Fibroblast of gingiva (primary cell): ENCODE results near the gene RNF181.
"Not testable (repeated sequence)": the region's sequence is repeated elsewhere in the genome, so short reads cannot be mapped to it uniquely, and the experiment has no call there.

Experiments
- DNase-seq: peaks from one replicate; pipeline ENCODE4 v3.0.0-alpha.2; 2011; ENCODE audit warnings: low read depth

Gene RNF181

DNA sequence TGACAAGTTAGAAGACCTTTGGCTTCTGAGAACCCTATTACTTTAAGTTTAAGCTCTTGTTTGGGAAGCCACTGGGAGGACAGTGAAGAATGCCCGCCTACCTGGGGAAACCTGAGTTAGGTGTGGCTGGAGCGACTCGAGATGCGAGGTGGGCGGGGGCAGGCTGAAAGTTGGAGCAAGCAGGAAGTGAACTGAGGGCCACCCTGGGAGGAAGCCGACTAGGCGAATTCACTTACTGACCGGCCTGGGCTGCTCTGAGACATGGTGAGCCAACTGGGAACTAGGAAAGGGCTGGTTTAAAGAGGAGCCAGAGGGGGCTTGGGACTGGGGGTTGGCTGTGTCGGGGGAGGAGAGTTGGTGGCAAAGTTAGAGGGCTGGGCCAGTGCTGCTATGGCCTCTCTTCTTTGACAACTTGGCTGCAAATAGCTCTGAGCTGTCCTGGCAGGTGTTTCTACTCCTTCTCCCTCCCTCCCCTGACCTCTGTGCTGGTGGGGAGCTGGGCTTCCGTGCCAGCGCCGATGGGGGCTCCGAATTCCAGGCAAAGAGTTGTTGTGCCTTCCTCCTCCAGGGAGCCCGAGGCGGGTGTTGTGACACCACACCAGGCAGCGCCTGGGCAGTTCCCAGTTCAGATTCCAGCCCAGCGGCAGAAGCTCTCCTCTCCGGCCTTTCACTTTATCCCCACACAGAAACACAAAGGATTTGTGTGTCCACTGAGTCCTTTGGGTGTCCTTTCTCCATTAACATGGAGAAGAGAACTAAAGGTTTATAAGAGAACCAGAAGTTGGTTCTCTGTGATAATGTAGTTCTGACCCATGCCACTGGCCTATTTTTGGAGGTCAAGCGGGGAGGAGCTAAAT, 17.9 kb upstream of the RNF181 start, which contains the start of gene VAMP8:
VAMP8 (plus strand) TSS at position 201 of the 857 bp plus-strand sequence; CDS start at position 262, 61 bp downstream.
- no peak for DNase-seq

DNA sequence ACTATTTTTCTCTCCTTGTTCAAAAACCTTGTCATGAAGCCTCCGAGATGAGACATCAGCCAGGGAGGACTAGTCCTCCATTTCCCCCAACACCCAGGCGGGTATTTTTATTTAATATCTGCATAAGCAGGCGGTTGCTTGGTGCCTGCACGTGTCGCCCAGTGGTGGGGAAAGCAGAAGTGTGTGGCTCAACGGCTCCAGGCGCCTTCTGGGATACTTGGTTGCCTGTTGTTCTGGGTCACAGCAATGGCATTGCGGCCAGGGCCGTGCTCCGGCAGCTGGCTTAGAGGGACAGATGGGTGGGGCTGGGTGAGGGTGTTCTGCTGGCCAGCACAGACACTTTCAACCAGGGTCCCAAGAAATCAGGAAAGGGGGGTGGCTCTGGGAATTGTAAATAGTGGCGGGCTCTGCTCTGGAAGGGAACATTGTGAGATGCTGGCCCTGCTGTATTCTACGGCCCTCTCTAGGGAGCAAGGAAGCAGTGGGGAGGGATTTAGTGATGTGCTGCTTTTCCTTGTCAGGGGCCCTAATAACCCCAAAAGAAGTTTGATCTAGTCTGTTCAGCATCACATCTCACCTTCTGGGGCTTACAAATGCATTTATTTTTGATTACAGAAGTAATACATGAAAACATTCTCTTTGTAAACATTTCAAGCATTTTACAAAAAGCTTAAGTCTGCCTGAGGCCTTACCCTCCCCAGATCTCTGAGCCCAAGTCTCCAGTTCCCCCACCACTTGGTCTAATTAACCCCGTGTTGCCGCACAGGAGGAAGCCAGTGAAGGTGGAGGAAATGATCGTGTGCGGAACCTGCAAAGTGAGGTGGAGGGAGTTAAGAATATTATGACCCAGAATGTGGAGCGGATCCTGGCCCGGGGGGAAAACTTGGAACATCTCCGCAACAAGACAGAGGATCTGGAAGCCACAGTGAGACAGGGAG, 17.0 kb upstream of the RNF181 start:
- no peak for DNase-seq

DNA sequence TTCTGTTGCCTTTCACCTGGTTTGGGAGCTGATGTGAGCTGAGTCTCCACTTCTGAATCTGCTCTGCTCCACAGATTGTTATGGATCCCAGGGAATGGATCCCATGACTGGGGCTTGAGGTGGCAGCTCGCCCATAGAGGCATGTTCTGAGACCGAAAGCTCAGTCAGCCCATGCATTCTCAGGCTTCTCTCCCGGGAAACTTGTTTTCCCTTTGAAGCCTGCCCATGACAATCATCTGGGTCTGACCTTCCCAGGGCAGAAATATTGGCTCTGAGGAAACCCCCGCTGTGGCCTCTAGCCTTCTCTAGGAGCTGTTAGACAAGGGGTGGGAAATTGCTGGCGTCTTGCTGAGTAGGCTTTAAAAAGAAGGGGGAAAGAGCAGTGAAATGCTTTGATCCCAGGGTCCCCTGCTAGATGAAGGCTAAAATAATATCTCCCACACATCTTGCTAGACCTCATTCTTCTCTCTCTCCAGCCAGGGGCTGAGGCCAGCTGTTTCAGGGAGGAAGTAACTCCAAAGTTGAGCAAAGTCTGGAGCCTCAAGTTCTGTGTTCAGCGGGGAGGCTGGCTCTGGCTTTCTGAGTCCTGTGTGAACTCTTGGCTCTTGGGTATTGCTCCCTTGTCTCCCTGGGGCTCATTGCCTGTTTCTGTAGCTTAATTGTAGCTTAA, 16.1 kb upstream of the RNF181 start:
- no peak for DNase-seq

DNA sequence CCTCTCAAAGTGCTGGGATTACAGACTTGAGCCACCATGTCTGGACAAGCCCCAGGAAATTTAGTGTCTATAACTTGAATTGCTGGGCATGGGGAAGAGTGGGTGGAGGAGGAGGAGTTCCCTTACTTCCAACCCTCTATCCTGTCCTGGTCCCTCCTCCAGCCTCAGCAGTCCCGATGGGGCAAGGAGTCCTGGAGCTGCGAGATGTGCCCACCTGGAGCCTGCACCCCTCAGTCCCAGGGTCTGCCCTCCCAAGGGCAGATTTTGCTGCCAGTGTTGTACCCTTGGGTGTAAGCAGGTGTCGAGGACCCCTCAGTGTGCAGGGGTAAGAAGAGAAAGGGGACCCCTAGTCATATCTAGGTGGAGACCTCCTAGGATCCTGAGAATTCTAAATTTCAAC, 15.3 kb upstream of the RNF181 start:
- DNase-seq, result no peak

DNA sequence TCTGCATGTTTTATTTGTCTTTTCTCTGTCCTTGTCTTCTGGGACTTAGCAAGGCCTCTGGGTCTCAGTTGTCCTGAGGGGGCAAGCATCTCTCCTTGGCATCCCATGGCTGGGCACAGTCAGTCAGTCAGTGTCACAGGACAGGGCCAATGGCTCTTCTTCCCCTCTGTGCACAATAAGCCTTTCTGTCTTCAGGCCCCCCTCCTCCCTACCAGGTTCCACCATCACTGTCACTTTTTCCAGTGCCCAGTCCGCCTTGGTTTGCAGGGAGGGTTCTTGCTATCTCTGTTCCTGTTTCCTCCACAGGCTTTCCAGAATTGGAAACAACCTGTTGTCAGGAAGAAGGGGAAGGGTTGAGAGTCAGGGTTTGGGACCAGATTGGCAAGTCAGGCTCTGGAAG, 13.1 kb upstream of the RNF181 start:
- no peak for DNase-seq

DNA sequence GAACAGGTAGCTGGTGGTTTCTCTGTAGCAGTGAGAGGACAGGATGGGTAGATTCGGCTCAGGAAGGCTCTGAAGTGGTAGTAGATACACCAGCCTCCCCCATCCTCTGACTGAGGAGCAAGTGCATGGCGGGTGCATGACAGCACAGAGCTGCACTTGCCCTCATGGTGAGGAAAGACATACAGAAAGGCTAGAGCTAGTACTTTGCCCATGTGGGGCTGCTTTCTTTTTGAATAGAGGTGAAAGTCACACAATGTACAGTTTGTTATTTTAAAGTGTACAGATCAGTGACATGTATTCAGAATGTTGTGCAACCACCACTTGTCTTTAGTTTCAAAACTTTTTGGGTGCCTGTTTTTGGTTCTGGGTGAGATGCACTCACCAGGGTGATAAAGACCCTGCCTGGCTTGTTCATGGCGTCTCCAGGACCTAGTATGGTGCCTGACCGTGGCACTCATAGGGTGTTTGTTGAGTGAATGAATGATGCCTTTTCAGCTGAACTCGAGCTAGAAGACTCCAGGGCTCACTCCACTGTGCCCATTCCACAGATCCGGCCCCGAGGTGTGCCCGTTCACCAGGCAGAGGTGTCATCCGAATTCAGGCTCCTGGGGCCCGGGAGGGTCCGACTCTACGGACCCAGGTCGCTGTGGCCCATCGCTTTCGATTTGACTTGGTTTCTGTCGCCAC, 11.7 kb upstream of the RNF181 start:
- DNase-seq, result peak; percentile 14

DNA sequence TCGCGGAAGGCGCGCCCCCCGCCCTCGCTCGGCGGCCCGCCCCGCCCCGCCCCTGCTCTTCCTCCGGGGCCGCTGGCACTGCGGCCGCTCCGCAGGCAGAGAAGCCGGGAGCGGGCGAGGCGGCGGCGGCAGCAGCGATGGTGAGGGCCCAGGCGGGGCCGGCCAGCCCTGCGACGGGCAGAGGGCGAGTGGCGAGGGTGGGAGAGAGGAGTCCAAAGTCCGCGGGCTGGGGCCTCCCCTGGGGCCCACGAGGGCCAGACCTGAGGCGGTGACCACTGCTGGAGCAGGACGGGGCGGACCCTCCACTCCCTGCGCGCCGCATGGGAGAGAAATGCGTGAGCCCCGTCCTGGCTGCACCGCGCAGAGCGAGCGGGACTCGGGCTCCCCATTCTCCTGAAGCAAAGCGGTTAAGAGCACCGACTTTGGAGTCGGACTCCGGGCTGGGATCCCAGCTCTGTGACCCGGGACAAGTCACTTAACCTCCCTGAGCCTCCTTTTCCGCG, 11.1 kb upstream of the RNF181 start, which contains the start of gene VAMP5:
VAMP5 (plus strand) TSS at position 78 of the 503 bp plus-strand sequence; CDS start at position 138, 60 bp downstream.
- DNase-seq, result peak; percentile 26

DNA sequence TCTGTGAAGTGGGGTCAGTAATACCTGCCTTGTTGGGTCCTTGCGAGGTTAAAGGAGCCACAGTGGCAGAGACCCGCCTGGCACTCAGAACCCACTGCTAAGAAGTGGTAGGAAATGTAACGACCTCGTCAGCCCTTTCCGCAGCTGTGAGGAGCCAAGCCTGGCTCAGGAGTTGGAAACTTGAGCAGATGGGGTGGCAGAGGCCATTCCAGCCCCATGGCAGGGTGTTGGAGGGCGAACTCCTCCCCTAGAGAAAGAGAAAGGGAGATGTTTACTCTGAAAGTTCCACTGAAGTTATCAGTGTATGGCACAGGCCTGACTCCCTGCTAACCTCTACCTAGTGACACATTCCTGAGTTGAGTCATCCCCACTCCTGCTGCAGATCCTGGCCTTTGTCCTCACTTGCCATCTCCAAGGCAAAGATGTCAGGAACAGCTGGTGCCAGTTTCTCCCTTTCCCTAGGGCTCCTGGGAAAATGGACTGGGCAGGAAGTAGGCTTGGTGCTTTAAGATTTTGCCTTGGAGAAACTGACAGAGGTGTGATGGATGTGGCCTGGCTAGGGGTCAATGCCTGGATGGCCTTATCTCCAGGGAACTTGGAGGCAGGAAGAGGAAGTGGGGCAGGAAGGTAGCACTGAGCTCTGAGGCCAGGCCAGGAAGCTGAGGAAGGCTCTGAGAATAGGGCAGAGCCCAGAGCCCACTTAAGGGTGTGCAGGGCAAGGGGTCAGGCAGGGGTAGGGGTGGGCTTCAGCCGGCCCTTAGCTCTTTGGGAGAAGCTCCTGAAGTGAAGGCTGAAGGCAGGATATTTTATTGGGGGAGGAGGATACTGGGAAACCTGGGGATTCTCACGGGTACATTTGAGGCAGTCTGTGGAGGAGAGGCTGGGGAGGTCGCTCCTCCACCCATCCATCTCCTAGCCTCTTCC, 10.4 kb upstream of the RNF181 start:
- peak; percentile 49 for DNase-seq

DNA sequence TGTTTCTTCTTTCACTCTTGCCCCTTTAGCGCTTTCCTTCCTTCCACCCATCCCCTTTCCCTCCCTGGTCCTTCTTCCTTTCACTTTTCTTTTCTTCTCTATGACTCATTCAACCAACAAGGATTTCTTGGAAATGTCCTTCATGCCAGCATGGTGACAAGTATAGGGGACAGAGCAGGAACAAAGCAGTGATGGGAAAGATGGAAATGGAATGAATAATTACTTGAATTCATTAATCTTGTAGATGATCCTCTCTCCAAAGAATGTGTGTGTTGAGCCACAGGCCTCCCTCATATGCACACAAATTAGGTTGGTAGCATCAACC, 9.8 kb upstream of the RNF181 start:
- peak; percentile 32 for DNase-seq

DNA sequence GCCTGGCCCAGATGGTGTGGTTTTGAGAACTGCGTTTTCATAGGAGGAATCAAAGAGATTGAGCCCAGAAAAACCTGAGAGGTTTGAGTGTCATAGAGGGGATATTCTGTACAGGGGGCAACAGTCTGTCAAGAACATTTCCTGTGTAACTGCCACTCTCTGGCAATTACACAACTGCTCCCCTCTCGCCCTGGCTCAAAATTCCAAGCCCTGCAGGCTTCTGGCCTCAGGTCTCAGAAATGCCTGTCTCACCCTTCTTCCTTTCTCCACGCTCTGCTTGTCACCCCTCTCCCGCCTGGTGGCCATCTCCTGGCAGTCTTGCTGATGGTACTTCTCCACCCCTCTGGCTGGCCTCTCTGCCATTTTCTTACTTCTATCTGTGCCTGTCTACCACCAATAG, 7.3 kb upstream of the RNF181 start:
- no peak for DNase-seq

DNA sequence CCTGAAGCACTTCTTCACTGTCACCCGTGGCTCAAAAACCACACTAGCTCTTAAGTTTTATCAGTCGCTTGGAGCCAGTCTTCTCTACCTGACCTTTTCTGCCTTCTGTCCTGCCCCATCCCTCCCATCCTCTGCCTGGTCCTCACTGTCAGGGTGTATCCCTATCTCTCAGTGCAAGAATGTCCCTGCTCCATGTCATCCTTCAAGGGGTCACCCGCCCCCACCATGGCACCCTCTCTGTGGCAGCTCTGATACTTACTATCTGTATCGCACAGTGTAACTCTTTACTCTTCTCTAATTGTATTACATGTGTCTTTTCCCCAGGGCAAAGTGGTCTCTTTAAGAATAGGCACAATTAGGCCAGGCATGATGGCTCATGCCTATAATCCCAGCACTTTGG, 6.9 kb upstream of the RNF181 start:
- DNase-seq, result no peak

DNA sequence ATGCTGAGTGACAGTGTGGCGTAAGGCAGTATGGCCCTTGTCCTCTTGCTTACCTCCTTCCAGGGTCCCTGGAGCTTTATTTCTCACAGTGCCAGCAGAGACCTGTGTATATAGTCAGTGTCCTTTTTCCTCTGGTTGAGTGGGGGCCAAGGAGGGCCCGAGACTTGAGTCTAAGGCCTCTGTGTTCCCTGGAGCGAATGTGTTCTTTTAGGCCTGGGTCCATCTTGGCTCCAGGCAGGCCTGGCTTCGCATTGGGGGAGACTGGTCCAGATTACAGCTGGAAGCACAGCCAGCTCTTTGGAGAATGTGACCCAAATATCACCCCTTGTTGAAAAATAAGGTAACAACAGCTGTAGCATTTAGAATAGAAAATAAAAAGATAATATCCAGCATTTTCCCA, 6.4 kb upstream of the RNF181 start:
- DNase-seq, result no peak

DNA sequence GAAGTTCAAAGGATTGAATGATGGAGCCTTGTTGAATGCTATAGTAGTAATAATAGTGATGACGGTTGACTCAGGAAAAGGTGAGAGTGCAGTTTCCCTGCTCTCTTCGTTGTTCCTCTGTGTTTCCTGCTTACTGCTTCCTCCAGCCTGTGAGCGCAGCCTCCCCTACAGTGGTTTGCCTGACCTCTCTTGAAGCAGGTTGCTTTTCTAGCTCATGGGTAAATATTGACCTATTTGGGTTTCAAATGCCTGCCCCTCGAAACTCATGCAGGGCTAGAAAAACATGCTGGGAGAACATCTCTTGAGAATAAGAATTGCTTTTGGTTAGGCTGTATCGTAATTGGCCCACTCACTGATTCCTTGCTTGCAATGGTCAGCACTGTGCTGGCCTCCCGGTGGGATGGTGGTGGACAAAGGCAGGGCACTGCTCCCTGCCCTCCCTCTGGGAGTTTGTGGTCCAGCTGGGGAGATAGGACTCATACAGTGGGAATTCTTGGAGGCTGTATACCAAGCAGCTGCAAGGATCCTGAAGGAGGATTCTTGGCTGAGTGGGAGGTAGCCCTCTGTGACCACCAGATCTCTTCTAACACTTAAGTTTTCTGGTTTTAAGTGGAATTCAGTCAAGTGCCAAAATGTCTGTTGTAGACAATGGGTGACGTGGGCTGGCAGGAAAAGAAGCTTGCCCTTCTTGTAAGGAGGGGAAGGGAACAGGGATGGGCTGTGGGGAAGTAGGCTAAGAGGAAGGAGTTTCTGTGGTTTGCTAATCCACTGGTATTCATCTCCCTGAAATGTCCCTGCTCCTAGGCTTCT, 5.4 kb upstream of the RNF181 start:
- DNase-seq, result peak; percentile 79

DNA sequence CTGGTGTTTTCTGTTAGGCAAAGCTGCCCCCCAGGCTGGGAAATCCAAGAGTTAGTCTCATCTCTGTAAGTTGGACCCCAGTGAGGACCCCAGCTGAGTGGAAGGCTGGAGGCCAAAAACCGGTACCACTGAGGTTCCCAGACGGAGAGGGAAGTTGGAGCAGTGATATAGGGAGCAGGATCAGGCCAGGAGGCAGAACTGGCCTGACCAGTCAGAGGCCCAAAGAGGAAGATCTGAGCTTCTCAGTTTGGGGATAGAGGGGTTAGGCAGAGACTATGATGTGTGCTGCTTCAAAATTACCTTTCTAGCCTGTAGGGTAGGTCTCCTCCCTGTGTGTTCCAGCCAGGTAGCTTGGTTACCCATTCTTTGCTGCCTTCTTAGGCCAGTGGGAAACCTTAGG, 4.6 kb upstream of the RNF181 start:
- no peak for DNase-seq

DNA sequence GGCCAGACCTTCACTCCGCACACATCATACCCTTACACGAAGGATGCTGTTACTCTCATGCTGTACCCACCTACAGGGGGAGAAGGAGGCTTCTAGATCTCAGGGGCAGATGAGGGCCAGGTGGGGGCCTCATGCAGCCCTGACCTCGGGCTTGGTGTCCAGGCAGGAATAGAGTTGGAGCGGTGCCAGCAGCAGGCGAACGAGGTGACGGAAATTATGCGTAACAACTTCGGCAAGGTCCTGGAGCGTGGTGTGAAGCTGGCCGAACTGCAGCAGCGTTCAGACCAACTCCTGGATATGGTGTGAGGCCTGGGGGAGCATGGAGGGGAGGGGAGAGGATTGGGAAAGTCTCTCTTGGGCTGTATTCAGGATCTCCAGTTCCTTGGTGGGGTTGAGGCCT, 4.0 kb upstream of the RNF181 start:
- DNase-seq, result no peak

DNA sequence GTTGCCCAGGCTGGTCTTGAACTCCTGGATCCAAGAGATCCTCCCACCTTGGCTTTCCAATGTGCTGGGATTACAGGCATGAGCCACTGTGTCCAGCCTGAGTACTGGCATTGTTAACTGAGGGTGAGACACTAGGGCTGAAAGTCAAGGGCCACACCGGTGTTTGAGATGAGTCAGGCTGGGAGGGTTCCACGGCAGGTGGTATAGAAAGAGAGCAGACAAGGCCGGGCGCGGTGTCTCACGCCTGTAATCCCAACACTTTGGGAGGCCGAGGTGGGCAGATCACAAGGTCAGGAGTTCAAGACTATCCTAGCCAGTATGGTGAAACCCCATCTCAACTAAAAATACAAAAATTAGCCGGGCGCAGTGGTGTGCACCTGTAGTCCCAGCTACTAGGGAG, 3.2 kb upstream of the RNF181 start:
- DNase-seq, result not testable (repeated sequence)

DNA sequence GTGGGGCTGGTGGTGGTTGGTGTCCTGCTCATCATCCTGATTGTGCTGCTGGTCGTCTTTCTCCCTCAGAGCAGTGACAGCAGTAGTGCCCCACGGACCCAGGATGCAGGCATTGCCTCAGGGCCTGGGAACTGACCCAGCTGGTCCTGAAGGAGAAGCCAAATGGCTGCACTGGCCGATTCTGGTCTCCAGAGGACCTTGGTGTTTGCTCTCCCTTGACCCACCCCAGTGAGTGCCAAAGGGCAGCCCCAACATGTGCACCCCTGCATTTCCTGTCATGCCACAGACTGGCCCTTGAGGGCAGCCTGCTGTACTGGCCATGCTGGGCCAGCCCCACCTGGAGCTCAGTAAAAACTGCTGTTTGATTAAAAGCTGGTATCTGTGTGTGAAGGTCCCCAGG, 2.5 kb upstream of the RNF181 start:
- DNase-seq, result no peak

DNA sequence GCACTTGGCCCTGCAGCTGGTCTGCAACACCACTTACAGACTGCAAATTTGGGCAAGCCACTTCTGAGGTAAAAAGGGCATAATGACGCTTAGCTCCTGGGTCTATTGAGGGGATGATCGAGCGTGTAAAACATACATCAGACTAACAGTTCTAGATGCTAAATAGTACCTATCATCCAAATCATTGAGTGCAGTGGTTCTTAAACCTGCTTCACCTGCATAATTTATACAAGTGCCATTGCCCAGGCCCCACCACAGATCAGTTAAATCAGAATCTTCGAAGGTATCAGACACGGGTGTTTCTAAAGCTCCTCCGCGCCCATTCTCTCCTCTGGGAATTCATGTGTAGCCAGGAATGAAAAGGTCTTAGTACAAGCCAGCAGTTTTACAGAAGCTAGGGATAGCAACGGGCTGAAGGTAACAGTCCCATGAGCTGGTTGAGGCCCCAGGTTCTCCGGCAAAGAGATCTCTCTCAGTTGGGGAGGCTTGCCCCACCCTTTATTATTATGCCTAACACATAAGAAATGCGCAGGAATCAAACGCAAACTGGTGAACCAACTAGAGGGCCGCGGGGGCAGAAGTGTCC, 737 bp upstream of the RNF181 start:
- DNase-seq, result no peak

DNA sequence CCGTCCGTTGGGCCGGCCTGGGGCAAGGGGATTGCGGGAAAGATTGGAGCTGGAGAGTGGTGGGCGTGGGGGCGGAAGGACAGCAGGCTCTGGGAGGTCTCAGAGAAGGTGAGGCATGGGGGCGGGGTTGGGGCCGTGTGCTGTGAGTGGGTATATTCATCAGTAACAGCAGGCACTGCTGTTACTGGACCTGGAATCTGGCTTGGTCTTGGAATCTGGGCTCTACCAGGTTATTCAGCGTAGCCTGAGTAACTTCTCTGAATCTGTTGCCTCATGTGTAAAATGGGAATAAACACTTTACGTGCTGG, 435 bp downstream of the RNF181 start:
- DNase-seq, result no peak
